Measurements from ENCODE around the gene GPR157.

GPR157 gene

DNA sequence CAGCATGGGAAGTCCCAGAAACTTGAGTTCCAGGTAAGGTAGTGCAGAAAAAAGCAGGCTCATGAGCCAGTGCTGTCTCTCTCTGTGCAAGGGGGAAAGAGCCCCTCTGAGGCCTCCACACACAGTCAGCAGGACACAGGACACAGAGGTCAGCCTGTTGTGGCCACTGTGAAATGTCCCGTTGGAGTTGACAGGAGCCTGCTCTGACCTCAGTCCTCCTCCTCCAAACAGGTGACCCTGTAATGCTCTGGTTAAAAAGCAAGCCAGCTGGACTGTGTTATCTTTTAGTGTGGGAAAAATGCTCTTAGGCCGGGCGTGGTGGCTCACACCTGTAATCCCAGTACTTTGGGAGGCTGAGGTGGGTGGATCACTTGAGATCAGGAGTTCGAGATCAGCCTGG, 24.2 kb upstream of the GPR157 start:
- TF ChIP-seq, protein P1, sequence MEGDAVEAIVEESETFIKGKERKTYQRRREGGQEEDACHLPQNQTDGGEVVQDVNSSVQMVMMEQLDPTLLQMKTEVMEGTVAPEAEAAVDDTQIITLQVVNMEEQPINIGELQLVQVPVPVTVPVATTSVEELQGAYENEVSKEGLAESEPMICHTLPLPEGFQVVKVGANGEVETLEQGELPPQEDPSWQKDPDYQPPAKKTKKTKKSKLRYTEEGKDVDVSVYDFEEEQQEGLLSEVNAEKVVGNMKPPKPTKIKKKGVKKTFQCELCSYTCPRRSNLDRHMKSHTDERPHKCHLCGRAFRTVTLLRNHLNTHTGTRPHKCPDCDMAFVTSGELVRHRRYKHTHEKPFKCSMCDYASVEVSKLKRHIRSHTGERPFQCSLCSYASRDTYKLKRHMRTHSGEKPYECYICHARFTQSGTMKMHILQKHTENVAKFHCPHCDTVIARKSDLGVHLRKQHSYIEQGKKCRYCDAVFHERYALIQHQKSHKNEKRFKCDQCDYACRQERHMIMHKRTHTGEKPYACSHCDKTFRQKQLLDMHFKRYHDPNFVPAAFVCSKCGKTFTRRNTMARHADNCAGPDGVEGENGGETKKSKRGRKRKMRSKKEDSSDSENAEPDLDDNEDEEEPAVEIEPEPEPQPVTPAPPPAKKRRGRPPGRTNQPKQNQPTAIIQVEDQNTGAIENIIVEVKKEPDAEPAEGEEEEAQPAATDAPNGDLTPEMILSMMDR (IDR thresholded peaks at IDR 0.05; ENCODE audit: low read depth, low read length) = no peak
- no peak overlapping the region for H3K4me3 ChIP-seq (replicated peaks in 1 of 2; ENCODE audit: low read depth in 2 of 2, low read length in 2 of 2)
- no peak for DNase-seq (ENCODE audit: low read depth in 2 of 2)

DNA sequence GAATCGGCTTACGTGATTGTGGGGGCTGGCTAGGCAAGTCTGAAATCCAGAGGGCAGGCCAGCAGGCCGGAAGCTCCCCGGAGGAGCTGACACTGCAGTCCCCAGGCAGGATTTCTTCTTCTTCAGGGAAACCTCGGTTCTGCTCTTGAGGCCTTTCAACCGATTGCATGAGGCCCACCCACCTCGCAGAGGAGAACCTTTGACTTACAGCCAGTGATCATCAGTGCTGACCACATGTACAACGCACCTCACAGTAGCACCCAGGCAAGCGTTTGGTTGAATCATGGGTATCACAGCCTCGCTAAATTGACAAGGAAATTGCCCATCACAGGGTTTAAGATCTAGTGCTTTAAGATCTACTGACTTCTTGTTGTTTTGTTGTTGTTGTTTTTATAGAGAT, 23.6 kb upstream of the GPR157 start:
- no peak overlapping the region for H3K4me3 ChIP-seq (replicated peaks in 1 of 2; ENCODE audit: low read depth in 2 of 2, low read length in 2 of 2)
- TF ChIP-seq, protein P1 (IDR thresholded peaks at IDR 0.05; ENCODE audit: low read depth, low read length) = no peak
- no peak for DNase-seq (ENCODE audit: low read depth in 2 of 2)

DNA sequence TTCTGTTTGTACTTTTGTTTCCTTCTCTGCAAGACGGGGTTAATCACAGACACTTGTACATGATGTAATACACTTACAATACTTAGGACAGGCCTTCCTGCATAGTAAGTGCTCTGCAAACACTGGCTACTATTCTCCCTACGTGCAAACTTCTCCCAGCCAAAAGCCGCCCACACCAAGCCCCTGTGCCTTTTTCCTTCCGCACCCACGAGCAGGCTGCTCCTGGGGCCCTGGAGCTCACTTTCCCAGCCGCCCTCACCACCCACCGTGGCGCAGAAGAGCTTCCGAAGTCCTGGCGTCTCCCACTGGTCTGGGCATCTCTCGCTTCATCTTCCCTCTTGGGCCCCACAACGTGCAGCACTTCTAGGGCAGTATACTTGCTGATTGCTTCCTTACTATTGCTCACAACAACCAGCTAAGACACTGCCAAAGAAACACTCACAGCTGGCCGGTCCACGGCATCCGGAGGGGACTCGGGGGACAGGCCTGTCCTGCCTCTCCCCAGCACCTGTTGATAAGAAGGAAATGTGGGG, 22.5 kb upstream of the GPR157 start:
- no peak overlapping the region for H3K4me3 ChIP-seq (replicated peaks in 1 of 2; ENCODE audit: low read depth in 2 of 2, low read length in 2 of 2)
- TF ChIP-seq, protein P1 (IDR thresholded peaks at IDR 0.05; ENCODE audit: low read depth, low read length) = no peak
- peak in 1 of 2 donors; percentile 63 for DNase-seq (ENCODE audit: low read depth in 2 of 2)

DNA sequence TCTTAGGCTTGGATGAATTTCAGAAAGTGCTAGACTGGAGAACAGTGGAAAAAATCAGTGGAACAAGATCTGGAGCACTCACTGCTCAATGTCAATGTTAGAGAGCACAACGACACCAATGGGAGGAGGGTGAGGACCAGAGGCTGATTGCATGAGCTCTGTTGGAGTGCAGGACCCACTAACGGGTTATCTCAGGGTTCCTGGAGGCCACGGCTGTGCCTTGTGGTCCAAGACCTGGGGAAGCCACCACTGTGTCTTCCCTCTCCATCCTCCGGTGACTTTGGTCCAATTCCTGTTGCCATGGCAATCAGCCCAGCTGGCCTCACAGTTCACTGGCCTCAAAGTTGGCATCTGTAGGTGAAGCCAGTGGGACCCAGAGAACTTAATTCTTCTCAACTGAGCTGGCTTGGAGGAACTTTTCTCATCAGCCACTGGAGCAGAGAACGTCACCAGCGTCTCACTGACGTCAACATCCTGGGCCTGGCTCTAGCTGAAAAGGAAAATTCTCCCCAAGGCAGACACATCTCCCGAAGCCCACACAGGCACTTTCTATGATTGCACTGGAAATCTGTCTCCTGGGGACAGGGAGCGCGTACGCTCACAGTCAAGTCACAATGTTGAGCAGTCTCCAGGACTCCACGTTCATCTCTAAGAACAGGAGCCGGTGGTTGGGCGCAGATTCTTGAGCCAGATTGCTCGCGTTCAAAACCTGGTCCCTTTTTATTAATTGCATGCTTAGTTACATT, 21.9 kb upstream of the GPR157 start:
- TF ChIP-seq, protein P1 (IDR thresholded peaks at IDR 0.05; ENCODE audit: low read depth, low read length) = no peak
- H3K4me3 ChIP-seq (replicated peaks in 1 of 2; ENCODE audit: low read depth in 2 of 2, low read length in 2 of 2) = no peak overlapping the region
- DNase-seq (ENCODE audit: low read depth in 2 of 2) = peak; percentile 72 to 81

DNA sequence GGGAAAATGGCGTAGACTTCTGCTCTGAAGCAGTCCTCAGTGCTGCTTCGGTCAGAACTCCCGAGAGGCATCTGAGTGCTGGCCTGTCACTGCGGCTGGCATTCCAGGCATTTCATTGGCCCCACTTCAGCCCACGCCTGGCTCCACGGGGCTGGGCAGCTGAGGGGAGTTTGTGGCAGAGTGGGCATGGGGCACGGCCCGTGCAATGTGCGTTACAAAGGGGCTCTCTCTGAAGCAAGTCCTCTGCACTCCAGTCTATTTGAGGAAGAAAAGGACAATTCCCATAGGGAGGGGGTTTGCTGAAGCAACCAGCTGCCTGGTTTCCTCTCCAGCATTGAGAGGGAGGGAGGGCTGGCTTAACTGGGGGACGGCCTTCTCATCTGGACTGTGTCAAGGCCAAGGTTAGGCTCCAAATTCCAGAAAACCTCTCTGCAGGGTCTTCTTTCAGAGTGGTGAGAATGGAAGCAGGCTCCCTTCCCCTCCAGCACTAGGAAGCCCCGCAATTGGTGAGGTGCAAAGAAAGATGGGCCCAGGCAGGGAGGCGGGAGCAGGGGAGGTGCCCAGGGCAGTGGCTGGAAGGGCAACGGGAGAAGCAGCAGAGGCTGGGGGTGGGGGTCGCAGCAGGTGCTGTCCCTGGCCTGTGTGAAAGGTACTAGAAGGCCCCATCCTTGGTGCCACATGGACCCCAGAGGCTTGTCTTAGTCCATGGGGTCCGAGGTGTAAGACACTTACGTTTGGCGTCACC, 21.1 kb upstream of the GPR157 start:
- H3K4me3 ChIP-seq (replicated peaks in 1 of 2; ENCODE audit: low read depth in 2 of 2, low read length in 2 of 2) = no peak overlapping the region
- TF ChIP-seq, protein P1 (IDR thresholded peaks at IDR 0.05; ENCODE audit: low read depth, low read length) = no peak
- DNase-seq (ENCODE audit: low read depth in 2 of 2) = peak in 1 of 2 donors; percentile 22

DNA sequence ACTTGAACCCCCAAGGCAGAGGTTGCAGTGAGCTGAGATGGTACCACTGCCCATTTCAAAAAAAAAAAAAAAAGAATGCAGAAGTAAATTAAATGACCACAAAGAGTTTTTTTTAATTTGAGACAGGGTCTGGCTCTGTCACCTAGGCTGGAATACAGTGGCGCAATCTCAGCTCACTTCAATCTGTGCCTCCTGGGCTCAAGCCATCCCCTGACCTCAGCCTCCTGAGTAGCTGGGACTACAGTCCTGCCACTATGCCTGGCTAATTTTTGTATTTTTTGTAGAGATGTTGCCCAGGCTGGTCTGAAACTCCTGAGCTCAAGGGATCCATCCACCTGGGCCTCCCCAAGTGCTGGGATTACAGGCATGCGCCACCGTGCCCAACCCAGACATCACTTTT, 20.2 kb upstream of the GPR157 start:
- TF ChIP-seq, protein P1 (IDR thresholded peaks at IDR 0.05; ENCODE audit: low read depth, low read length) = no peak
- H3K4me3 ChIP-seq (replicated peaks in 1 of 2; ENCODE audit: low read depth in 2 of 2, low read length in 2 of 2) = no peak overlapping the region
- DNase-seq (ENCODE audit: low read depth in 2 of 2) = no peak
